ENCODE measurements around the gene STRN3.

Gene STRN3

GRCh38 chr14:30994681-30995620 is 31.2 kb downstream of the STRN3 start:
- peaks cover 12% of the 10 kb centered on the region for H3K36me3 ChIP-seq (ENCODE audit: control insufficient read depth, low read length)
- H3K79me2 ChIP-seq (ENCODE audit: control insufficient read depth, low read length): peaks cover 98% of the 10 kb centered on the region
- peaks cover 45% of the 10 kb centered on the region for H3K4me1 ChIP-seq (ENCODE audit: control insufficient read depth, low read length)
- H3K9me2 ChIP-seq (replicated peaks; ENCODE audit: control insufficient read depth, low read length): no peaks in the 10 kb centered on the region
- TF ChIP-seq CTCF (IDR thresholded peaks at IDR 0.05; ENCODE audit: low read depth, low read length, poor library complexity, severe bottlenecking) (no peak), EZH2phosphoT487 (IDR thresholded peaks at IDR 0.05; ENCODE audit: borderline replicate concordance, low read length) (no peak)
- H4K20me1 ChIP-seq (ENCODE audit: control insufficient read depth, insufficient read depth, low read depth, low read length): peaks cover 4% of the 10 kb centered on the region; the same call in 1 of the 2 replicates
- H3K4me3 ChIP-seq (ENCODE audit: low read length): no peak overlapping the region
- H3K27me3 ChIP-seq (ENCODE audit: control insufficient read depth, low read length): no peaks in the 10 kb centered on the region
- H3K9me3 ChIP-seq (ENCODE audit: control insufficient read depth, insufficient read depth, low read length): peaks cover 4% of the 10 kb centered on the region; the same call in 1 of the 2 replicates
- H3K27ac ChIP-seq (ENCODE audit: low read depth, low read length): no peak overlapping the region
- no peaks in the 10 kb centered on the region for H3F3A ChIP-seq (ENCODE audit: control insufficient read depth, insufficient read depth)
- no peak overlapping the region; the same call in 1 of the 2 replicates for H3K4me2 ChIP-seq (ENCODE audit: low read length)

DNA sequence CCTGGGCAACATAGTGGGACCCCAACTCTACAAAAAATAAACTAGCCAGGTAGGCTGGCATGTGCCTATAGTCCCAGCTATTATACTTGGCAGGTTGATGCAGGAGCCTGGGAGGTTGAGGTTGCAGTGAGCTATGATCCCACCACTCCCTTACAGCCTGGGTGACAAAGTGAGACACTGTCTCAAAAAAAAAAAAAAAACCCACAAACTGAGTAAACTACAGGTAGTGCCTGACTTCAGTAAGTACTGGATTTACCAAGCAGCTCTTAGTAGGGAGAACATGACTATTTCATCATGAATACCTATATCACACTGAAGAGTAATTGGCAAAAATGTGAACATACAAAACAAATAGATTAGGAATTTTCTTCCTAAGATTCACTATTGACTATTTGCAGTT is 33.1 kb downstream of the STRN3 start:
- Histone ChIP-seq H3K4me1 (ENCODE audit: control insufficient read depth, low read length) (peaks cover 50% of the 10 kb centered on the region), H3K79me2 (ENCODE audit: control insufficient read depth, low read length) (peaks cover 98% of the 10 kb centered on the region), H3K27me3 (ENCODE audit: control insufficient read depth, low read length) (no peaks in the 10 kb centered on the region), H3F3A (ENCODE audit: control insufficient read depth, insufficient read depth) (no peaks in the 10 kb centered on the region), H3K9me3 (ENCODE audit: control insufficient read depth, insufficient read depth, low read length) (no peaks in the 10 kb centered on the region), H3K4me3 (ENCODE audit: low read length) (no peak overlapping the region), H4K20me1 (ENCODE audit: control insufficient read depth, insufficient read depth, low read depth, low read length) (peaks cover 4% of the 10 kb centered on the region; the same call in 1 of the 2 replicates), H3K36me3 (ENCODE audit: control insufficient read depth, low read length) (no peaks in the 10 kb centered on the region; the same call in 1 of the 2 replicates), H3K4me2 (ENCODE audit: low read length) (no peak overlapping the region), H3K27ac (ENCODE audit: low read depth, low read length) (no peak overlapping the region), H3K9me2 (replicated peaks; ENCODE audit: control insufficient read depth, low read length) (no peaks in the 10 kb centered on the region)
- TF ChIP-seq CTCF (IDR thresholded peaks at IDR 0.05; ENCODE audit: low read depth, low read length, poor library complexity, severe bottlenecking) (no peak), EZH2phosphoT487 (IDR thresholded peaks at IDR 0.05; ENCODE audit: borderline replicate concordance, low read length) (no peak)

DNA sequence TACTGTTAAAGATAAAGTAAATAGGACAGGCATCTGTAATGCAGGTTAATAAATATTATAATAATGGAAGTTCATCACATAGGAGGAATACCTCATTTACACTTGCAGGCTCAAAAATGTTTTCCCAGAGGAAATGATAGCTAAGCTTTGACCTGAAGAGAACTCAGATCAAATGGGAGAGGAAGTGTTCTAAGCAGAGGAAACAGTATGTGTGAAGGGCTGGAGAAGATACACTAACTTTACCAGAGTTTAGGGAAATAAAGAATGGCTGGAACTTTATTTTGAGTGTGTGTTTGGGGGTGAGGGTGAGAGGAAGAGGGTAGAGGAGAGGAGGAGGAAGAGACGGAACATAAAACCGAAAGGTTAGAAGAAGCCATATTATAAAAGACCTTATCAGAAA is 34.8 kb downstream of the STRN3 start:
- Histone ChIP-seq H3K79me2 (ENCODE audit: control insufficient read depth, low read length) (peaks cover 95% of the 10 kb centered on the region), H3K36me3 (ENCODE audit: control insufficient read depth, low read length) (no peaks in the 10 kb centered on the region; the same call in 1 of the 2 replicates), H3K9me2 (replicated peaks; ENCODE audit: control insufficient read depth, low read length) (no peaks in the 10 kb centered on the region), H3K27ac (ENCODE audit: low read depth, low read length) (no peak overlapping the region), H4K20me1 (ENCODE audit: control insufficient read depth, insufficient read depth, low read depth, low read length) (peaks cover 4% of the 10 kb centered on the region), H3K4me2 (ENCODE audit: low read length) (peak overlapping the region; percentile 16; the same call in 1 of the 2 replicates), H3K4me3 (ENCODE audit: low read length) (no peak overlapping the region), H3K27me3 (ENCODE audit: control insufficient read depth, low read length) (no peaks in the 10 kb centered on the region), H3K9me3 (ENCODE audit: control insufficient read depth, insufficient read depth, low read length) (no peaks in the 10 kb centered on the region), H3K4me1 (ENCODE audit: control insufficient read depth, low read length) (peaks cover 55% of the 10 kb centered on the region), H3F3A (ENCODE audit: control insufficient read depth, insufficient read depth) (0 out of 2 replicates have a peak, but pooled peaks cover 2% of the 10 kb centered on the region)
- TF ChIP-seq CTCF (IDR thresholded peaks at IDR 0.05; ENCODE audit: low read depth, low read length, poor library complexity, severe bottlenecking) (no peak), EZH2phosphoT487 (IDR thresholded peaks at IDR 0.05; ENCODE audit: borderline replicate concordance, low read length) (no peak)
